Posterior vena cava (tissue), 2 donors: ENCODE measurements around the gene SMAD4. TPM values are rescaled to one million over a fixed set of nuclear protein-coding genes. Genes with fewer than 3 reads are reported as not detected.
A peak's percentile ranks its signal among the peaks of the same experiment; 100 is the strongest.

Source experiments
- DNase-seq: peaks from one replicate; pipeline ENCODE4 v3.0.0-alpha.2; 2020; ENCODE audit warnings: low spot score
- intact Hi-C, 2 donors: fragments of 100-400 bp; cut with DNase I; formaldehyde crosslinking; loops; one replicate each; pipeline versions ENCODE4 v1.14.1 to v1.14.2; 2022 to 2023
- total RNA-seq, 2 donors: library from RNA; stranded (reverse); fragmentation: NEBNext Ultra II Directional; extraction: Animal tissue kit (Norgen Biotek cat#: 25700); gene quantifications; one replicate each; pipeline ENCODE4 v1.2.1, GENCODE V29; 2021
- donor health status: DM: yes; HTN: yes; CAD: no.
- donor health status: DM: yes; HTN: yes; CAD: no.

SMAD4 gene
- total RNA-seq, 2 donors from 2014 or later = 104 to 122 TPM

DNA sequence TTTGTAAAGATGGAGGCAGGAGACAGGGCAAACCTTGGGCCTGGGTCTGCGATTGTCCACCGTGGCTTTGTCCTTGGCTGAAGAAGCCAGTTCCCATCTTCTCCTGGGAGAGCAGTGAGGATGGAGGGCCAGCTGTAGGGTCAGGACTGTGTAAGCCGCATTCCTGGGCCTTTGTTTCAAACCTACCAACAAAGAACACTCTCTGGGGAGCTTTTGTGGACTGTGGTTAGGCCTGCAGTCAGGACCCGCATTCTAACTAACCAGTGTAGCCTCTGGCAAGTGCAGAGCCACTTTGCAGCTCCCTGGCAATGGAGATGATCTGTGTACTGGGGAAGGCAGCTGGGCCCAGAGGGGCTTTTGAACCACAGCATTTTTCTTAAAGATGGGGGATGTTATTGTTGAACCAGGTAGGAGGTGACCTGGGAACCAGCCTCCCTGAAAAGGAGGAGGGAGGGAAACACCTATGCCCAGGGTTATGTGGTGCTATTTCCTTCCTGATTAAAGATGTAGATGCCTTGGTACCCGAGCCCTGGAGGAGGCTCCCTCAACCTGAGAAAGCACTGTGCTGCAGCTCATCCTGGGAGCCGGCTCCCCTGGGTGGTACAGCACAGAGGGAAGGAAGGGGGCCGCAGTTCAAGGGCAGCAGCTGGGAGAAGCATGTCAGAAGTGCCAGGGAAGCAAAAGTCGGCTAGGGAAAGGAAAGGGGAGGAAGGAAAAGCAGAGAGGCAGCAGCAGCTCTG lies 12.7 kb upstream of the SMAD4 start:
- intact Hi-C loops = no loop called here
- no peak for DNase-seq

DNA sequence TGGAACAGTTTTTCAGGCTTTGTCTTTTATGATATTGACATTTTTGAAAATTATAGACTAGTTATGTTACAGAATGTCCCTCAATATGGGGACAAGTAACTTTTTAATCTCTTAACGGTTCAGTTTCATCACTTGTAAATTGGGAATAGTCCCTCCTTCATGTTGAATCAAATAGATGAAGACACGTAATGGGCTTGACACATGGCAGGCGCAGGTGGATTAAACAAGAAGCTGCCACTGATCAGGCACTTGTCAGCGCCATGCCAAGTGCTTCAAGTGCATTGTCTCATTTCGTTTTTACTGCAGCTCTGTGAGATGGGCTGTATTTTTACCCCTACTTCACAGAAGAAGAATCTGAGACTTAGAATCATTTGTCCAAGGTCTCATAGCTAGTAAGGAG lies 9.5 kb upstream of the SMAD4 start:
- no peak for DNase-seq
- intact Hi-C loops = no loop called here

DNA sequence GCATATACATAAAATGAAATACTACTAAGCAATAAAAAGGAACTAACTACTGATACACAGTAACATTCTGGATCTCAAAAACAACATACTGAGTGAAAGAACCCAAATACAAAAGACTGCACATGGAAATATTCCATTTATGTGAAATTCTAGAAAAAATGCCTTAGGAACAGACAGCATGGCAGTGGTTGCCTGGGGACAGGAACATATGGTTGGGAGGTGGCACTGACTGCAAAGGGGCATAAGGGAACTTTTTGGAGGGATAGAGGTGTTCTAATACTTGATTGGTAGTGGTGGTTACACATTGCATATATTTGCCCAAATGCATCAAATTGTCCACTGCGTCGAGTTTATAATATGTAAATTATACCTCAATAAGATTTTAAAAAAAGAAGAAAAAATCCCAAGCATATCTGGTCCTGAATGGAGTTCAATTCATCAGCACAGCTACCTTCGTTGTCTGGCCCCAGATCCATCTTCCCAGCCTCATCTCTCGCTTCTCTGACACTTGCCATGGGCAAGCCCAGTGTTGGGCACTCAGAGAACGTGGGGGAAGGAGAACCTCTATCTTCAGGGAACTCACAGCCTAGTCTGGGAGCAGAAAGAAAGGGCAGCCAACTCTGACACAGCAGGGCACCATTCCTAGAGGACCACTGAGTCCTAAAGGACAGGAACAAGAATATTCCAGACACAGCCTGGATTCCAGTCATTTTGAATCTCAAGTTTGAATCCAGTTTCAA lies 8.6 kb upstream of the SMAD4 start:
- no peak for DNase-seq
- intact Hi-C loops = no loop called here

DNA sequence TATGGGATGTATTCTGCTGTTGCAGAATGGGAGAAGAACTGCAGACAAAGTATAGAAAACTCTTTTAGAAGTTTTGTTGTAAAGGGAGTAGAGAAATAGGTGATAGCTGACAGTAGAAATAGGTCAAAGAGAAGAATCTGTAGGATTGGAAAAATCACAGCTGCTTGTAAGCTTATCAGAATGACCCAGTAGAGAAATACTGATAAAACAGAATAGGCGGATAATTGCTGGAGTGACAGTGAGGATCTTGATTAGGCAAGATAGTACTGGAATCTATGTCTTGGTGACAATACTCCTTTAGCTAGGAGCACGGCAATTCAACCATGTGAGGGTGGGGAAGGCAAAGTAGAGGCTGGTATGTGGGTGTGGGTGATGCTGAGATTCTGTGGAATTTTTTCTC lies 4.5 kb upstream of the SMAD4 start:
- no peak for DNase-seq
- intact Hi-C loops = loop anchor here in 1 of 2 donors (2.0 kb wide), 1 partner anchor 137 kb away; no protein-coding TSS in a partner anchor

DNA sequence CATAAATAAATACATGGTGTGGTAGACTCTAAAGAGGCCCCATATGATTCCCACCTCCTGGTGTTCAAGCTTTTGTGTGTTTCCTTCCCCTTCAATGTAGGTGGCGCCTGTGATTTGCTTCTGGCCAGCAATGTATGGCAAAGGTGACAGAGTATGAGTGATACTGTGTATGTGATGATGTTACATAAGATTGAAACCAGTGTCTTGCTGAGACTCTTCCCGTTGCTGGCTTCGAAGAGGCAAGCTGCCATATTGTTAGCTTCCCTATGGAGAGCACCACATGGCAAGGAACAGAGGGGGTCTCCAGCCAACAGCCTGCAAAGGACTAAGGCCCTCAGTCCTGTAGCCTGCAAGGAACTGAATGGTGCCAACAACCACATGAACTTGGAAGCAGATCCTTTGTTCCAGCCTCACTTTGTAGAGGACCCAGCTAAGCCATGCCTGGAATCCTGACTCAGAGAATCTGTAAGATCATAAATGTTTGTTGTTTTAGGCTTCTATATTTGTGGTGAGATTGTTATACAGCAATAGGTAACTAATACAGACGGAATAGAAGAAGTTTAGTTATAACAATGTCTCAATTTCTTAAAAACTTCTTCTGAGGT lies 1.7 kb upstream of the SMAD4 start:
- DNase-seq = no peak
- intact Hi-C loops = no loop called here

DNA sequence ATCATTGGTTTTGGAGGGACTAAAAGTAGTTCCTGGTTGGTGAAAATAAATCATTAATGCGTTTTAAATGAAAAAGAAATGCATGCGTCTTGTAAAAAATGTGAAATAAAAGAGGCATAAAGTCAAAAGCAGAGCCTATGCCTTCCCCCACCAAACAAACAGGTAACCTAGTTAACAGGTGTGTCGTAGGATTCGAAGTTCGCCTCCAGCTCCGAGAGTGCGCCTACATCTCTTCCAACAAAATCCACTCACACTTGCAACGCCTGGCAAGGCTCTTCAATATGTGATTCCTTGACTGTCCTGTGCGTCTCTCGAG lies 677 bp upstream of the SMAD4 start:
- no peak for DNase-seq
- intact Hi-C loops = no loop called here

DNA sequence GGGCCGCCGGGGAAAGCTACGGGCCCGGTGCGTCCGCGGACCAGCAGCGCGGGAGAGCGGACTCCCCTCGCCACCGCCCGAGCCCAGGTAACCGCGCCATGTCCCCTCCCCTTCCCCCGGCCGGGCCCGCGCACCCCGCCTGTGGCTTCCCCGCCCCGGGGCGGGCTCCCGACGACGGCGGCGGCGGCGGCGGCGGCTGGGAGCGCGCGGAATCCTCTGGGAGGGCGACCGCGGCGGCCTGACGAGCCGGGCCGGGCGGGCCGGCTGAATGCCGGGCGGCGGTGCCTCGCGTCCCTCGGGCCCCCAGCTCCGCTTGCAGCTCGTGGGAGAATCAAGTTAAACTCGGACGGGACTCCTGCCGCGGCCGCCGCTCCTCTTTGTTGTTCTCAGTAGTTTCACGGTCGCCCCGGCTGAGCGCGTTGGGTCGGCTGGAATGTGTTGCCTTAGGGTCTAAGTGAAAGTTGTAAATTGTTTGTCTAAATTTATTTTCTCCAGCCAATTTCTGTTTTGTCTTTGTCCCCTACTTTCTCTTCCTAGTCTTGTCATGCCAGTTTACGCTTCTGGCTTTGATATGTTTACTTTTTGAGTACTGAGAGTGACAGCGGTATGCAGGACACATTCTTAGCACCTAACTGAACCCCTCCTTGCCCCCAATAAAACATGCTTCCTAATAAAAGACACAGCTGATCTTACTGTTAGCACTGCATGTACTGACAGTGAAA lies 685 bp downstream of the SMAD4 start:
- intact Hi-C loops = no loop called here
- peak; percentile 90 for DNase-seq

DNA sequence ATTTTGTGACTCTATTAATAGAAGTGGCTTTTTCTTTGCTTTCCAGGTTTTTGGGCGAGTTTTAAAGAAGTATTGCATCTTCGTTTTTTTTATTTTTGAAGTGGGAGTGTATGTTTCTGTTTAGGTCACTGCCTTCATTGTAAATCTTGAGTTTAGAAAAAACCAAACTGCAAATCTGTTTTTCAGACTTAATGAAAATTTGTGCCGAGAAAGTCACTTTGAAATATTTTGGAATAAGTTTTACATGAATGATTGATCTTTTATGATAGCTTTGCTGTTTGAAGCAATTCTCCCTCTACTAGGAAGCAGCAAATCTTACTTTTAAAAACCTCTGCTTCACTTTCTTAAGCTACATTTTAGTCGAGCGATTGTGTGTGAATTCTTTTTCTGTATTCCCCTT lies 2.2 kb downstream of the SMAD4 start:
- no peak for DNase-seq
- intact Hi-C loops = no loop called here

DNA sequence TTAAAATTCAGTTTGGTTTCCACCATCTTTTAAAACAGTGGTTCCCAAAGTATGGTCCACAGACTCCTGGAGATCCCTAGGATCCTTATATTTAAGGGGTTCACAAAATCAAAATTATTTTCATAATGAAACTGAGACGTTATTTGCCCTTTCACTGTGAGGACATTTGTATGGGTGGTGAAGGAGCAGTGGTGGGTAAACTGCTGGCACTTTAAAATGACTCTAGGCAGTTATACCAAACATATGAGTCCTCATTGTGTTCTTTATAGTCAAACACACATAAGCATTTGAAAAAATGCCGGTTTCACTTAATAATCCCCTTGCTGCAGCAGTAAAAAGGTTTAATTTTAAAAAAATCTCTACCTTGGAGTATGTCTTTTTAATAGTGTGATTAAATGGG lies 7.2 kb downstream of the SMAD4 start:
- DNase-seq = no peak
- intact Hi-C loops = no loop called here

DNA sequence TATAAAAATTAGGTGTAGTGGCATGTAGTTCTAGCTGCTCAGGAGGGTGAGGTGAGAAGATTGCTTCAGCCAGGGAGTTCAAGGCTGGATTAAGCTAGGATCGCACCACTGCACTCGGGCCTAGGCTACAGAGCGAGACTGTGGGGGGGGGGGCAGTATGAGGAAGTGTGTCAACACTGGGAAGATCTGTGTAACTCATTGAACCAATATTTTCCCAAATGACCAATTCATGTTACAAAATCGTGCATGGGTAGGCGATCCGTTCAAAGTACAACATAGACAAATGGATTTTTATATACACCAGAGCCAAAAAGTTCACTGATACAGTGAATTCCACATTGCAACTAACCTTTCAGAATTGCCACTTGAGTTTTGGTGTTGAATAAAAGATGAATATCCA lies 8.1 kb downstream of the SMAD4 start:
- intact Hi-C loops = no loop called here
- DNase-seq = no peak

DNA sequence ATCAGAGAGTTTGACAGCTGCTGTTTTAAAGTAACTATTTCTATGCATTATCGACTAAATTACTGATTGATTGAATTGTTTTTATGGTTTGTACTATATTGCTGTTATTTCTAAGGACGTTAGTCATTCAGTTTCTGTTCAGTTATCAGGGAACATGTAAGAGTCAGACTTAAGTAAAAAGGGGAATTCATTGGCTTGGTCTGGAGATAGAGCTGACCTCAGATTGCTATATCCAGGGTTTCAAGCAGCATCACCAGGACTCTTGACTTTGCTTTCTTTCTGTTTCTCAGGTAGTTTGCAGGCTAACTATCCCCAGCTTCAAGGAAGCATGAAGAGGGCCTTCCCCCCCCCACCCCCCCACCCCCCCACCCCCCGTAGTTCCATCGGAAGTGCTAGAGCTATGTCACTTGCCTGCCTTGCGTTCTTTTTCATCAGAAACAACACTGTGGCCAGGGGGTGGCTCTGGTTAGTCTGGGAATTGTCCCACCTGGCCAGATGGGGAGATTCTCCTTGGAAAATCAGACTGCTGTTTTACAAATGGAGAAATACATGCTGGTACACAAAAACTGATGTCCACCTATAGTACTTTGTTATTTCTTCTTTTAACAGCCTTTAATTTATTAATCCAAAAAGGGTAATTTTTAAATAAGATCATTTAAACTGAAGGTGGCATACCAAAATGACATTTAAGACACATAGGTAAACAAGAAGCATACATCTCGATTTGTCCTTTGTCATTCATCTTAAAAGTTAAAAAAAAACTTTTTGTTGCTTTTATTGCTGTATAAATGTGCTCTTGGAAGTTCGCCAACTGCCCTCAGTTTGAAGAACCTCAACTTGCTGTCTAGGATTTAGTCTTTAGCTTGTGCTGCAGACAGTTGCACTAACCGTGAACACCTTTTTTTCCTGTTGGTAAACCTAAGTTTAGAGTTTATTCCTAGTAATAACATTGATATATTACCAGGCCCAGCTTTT lies 9.4 kb downstream of the SMAD4 start:
- no peak for DNase-seq
- intact Hi-C loops = no loop called here

DNA sequence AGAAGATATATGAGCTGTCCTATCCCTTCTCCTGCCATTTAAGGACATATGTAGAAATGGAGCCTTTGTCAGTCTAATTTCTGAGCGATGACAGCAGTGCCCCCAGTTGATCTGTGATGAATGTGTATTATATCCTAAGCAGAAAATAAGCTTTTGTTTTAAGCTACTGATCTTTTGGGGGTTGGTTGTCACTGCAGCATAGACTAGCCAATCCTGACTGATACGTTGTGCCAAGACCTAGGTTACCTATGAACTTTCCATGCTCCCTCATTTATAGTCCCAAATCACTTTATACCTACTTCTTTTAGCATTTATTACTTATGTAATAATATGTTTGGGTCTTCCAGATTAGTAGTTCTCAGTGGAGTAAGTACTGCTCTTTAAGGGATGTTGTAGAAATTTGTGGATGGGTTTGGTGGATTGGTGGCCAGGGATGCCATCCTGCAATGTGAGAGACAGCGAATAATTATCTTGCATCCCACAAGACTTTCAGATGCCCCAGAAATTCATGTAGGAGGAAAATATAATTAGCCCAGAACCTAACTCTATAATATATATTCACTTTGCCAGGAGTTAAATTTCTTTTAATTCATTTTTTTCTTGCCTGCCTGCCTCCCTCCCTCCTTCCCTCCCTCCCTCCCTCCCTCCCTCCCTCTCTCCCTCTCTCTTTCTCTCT lies 11.8 kb downstream of the SMAD4 start:
- intact Hi-C loops = no loop called here
- DNase-seq = no peak

DNA sequence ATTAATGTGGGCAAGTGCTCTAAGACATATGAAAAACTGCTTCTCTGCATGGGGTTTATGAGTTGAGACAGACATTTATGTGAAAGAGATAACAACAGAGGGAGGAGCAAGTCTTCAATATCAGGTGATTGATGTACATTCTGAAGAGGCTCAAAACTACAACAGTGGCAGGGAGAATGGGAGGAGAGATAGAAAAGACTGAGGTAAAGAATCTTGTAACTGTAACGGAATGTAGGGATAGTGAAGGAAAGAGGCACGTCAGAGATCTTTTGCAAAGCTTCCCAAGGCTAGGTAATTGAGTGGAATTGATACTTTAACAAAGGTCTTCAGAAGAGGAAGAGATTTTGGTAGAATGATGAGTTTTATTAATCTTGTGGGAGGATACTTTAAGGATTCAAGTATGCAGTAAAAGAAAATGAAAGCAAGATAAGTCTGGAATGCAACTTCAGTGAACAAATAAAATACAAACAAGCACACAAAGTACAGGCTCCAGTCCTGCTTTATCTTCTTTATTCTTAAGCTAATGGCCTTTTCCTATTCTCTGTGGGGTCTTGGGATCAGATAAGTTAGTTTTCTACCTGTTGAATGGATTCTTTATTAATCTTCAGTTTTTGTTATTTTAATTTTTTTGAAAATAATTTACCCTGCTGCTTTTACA lies 15.0 kb downstream of the SMAD4 start:
- intact Hi-C loops = no loop called here
- no peak for DNase-seq

DNA sequence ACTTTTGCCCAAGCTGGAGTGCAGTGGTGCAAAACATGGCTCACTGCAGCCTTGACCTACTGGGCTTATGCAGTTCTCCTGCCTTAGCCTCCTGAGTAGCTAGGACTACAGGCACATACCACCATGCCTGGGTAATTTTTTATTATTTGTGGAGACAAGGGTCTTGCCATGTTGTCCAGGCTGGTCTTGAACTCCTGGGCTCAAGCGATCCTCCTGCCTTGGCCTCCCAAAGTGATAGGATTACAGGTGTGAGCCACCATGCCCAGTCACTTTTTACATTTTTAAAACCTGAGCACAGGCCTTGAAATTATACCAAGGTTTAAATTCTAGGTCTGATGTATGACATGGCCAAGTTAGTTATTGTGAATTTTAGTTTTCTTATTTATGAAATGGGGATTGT lies 18.2 kb downstream of the SMAD4 start:
- DNase-seq = no peak
- intact Hi-C loops = no loop called here

DNA sequence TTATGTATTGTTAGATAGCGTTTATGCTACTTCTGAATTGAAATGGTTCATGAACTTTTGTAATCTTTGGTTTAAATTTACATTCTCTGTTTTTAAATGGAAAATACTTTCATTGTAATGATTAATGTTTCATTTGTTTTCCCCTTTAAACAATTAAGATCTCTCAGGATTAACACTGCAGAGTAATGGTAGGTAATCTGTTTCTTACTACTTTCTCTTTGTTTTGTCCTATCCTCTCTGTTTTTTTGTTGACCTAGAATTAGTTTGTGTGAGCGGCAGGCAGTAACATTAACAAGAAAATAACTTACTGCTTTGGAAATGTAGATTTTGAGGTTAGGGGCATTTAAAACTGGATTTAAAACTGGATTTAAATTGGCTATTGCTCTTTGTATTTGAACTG lies 19.1 kb downstream of the SMAD4 start:
- intact Hi-C loops = no loop called here

DNA sequence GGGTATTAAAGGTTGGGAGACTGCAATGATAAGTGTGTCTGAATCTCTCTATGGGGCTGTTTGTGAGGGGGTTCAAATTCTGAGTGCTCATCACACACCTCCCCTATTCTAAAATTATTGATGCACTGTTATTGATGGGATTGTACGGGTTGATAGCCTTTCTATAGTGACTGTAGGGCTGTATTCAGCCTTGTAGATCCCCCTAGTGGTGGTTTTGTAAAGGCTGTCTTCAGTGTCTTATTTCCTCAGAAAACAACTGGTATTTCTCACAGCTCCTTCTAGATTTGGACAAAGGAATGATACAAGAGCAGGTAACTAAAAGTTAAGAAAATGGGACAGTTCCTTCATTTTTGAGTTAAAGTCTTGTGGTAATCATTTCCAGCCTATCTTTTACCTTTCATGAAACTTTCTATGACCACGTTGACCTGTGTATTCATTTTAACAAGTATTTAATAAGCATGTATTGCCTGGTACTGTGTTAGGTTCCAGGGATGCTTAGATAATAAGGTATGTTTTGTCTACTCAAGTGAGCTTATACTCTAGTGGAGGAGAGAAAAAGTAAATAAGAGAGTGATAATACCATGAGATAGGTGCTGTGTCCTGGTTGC lies 21.2 kb downstream of the SMAD4 start:
- DNase-seq = no peak
- intact Hi-C loops = no loop called here

More for the DNA sequence above, 19.1 kb downstream of the SMAD4 start:
- no peak for DNase-seq

DNA sequence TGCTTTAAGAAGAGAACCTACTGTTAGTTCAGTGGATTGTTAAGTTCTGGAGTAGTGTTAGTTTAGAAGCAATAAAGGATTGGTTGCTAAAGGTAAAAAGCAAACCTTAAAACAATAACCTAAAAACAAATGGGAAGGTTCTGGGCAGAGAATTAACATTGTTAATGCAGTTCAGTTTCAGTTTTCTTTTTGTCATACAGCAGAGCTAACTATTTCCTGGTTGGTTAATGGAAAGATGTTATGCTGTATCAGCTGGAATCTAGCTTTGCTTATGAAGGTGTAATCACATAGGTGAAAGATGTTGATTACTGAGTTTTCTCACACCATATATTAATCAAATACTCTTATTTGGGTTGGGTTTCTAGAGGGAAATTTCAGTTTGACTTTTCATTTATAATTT lies 23.8 kb downstream of the SMAD4 start:
- no peak for DNase-seq
- intact Hi-C loops = no loop called here

DNA sequence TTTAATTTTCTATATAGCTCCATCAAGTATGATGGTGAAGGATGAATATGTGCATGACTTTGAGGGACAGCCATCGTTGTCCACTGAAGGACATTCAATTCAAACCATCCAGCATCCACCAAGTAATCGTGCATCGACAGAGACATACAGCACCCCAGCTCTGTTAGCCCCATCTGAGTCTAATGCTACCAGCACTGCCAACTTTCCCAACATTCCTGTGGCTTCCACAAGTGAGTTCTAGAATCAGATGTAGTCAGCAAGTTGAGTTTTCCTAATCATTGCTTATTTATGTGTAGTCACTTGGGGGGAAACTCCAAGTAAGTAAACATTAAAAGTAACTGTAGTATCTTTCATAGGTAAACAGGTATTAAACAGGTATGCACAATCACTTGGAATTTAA lies 24.8 kb downstream of the SMAD4 start:
- DNase-seq = no peak
- intact Hi-C loops = no loop called here
